Head of caudate nucleus (tissue), 42 donors: ENCODE data around the gene OR52B4.
"Not testable (repeated sequence)": the region's sequence is repeated elsewhere in the genome, so short reads cannot be mapped to it uniquely, and the experiment has no call there.

Experiments
- DNase-seq, 42 donors: peaks; one replicate each; pipeline versions ENCODE4 v3.0.0 to v3.0.0-alpha.2; 2020 to 2021; ENCODE audit warnings: mixed read lengths in 7 of 42
- intact Hi-C: fragments of 100-400 bp; cut with DNase I; formaldehyde crosslinking; loops from one replicate; pipeline ENCODE4 v1.15.0; 2022

Gene OR52B4

DNA sequence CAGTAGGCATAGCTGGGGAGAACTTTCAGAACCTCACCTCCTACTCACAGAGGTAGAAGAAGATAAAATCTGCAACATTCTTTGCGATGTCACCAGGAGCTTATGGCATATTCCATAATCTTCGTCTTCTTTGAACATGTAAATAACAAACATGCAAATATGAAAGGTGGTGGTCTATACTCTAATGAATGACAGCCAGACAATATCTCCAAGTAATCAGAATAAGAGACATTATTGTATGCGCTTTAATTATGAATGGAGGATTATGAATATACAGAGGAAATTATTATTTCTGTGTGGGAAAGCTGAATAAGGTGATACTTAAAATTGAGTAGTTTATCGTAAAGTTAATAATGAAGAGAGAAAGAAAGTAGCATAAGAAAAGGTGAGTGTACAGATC lies at the start of gene OR52B4:
OR52B4 (minus strand) TSS at position 101 of the 400 bp plus-strand sequence; CDS start at position 10, 91 bp downstream.
- intact Hi-C loops: no loop called here

GRCh38 chr11:4416816-4417215 lies 48.6 kb upstream of the OR52B4 start:
- DNase-seq: no peak
- intact Hi-C loops: no loop called here

More for the DNA sequence above, at the start of gene OR52B4:
- no peak for DNase-seq

DNA sequence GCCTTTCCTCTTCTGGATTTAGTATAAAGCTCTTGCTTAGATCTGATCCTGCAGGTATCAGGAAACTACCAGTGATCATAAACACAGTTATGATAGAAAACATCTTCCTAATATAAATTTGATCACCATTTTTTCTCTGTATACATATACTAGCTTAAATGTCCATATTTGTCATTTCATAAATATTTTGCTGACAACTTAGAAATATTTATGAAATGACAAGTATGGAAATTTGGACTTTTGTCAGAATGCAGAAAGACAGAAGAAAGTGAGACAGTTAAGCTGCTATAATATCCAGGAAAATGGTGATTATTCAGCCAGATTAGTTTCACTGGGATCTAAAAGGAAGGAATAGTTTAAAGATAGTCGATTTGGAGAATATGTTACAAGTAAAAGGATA lies 48.1 kb upstream of the OR52B4 start:
- DNase-seq: no peak
- intact Hi-C loops: no loop called here

GRCh38 chr11:4406206-4406605 lies 38.0 kb upstream of the OR52B4 start:
- DNase-seq, intact Hi-C loops: not testable (repeated sequence)

GRCh38 chr11:4393858-4394223 lies 25.7 kb upstream of the OR52B4 start:
- no peak for DNase-seq
- intact Hi-C loops: no loop called here

- intact Hi-C loops: no loop called here
- peak; percentile 48 to 90 (median 76) for DNase-seq
Observed at GRCh38 chr11:4393209-4393857, 25.1 kb upstream of the OR52B4 start, which contains the start of gene TRIM21. Gene TRIM21 (minus strand): TSS chr11:4393702. CDS start chr11:4390409, 3,293 bp downstream.

DNA sequence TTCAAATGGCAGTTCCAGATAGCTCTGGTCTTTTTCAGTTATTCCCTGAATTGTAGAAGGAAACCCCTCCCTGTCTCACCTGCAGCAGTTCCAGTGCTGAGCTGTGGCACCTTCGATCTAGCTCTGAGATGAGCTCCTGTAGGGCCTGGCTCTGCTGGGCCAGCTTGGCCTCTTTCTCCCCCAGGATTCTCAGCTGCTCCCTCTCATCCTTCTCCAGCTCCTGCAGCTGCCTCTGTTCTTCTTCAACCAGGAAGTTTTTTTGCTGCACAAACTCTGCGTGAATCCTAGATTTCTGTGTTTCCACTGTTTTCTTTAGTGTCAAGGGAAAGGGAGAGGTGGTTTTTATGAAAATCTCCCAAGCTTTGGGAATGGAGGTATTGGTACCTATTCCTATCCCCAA lies 20.0 kb upstream of the OR52B4 start:
- no peak for DNase-seq
- intact Hi-C loops: no loop called here

DNA sequence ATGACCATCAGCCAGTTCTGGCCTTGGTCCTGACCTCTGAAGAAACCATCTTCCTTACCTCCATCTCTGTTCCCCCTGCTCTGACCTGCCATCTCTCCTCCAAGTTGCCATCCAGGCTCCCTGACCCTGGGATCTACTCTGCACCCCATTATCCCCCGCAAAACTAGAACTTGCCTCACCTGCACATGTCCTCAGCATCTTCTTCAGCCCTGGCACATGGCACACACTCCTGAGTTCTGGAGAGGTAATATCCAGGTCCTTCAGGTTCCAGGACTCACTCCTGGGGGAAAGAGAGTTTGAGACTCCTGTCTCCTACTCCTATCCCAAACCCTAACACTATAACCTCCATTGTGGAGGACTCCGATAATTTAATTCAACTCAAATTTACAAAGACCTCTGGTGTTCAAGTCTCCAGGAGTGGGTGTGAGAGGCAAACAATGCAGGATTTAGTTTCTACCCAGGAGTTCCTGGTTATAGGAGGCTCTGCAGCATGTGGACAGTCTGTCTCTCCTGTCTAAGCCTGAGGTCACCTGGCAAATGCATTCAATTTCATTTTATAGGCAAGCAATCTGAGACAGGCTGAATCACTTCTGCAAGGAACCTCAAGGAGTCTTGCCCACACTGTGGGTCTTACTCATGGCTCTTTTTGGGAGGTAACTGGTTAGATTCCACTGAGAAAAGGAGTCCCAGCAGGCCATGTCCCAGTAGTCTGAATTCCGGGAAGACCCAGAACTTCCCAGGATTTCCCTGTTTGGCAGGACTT lies 18.0 kb upstream of the OR52B4 start:
- DNase-seq: no peak
- intact Hi-C loops: no loop called here

DNA sequence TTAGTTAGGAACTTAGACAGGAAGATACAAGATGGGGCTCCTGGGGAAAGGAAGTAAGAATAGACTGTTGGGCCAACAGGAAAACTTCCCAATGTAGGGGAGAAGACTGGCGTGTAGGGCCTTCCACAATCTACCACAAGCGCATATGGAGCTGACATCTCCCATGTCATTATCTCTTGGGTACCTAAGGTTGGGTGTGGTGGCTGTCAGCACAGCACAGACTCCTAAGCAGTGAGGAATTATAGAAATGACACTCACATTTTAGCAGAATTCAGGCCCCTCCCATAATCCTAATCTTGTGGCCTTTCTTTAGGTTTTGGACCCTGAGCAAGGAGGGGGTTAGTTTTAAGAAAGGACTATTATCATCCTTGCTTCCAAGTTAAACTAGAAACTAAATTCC lies 13.7 kb upstream of the OR52B4 start:
- no peak for DNase-seq
- intact Hi-C loops: no loop called here

GRCh38 chr11:4375431-4376140 lies 7.4 kb upstream of the OR52B4 start:
- intact Hi-C loops: no loop called here
- DNase-seq: no peak

DNA sequence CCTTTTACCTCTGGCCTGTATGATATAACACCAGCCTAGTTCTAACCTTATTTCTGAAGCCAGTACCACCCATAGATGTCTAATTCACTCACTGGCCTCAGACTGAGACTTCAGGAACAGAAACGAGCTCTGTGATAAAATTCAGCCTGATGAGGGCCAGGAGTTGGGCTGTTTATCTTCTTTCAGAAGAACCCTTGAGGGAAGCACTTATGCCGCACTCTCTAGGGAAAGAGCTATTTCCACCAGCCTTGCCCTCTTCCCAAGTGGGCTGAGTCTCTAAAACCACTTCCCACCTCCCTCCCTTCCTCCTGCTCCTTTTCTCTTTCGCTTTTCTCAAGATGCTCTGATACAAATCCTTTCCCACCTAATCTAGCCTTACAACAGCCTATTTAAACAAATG lies 2.0 kb upstream of the OR52B4 start:
- intact Hi-C loops: no loop called here
- DNase-seq: no peak

DNA sequence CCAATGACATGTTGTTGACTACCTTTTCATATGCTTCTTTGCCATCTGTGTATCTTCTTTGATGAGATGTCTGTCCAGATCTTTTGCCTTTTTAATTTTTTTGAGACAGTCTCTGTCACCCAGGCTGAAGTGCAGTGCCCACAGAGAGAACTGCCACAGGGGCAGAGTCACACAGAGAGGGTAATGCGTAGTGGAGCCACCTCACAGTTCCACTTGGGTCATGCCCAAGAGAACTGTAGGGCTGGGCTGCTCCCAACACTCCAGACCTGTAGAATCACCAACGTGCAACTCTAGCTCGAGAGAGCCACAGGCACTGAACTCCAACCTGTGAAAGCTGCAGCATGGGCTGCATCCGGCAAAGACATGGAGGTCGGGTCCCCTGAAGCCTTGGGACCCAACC lies 20.0 kb downstream of the OR52B4 start:
- intact Hi-C loops, DNase-seq: not testable (repeated sequence)

- DNase-seq, intact Hi-C loops: not testable (repeated sequence)
Observed at GRCh38 chr11:4345366-4345765, 22.8 kb downstream of the OR52B4 start.

- DNase-seq, intact Hi-C loops: not testable (repeated sequence)
Observed at GRCh38 chr11:4334356-4334755, 33.8 kb downstream of the OR52B4 start.
